K562 (cell line): Measurements from ENCODE around the gene CCDC60.

Experiments used
- BACH1 ChIP-seq: fragments of 200-800 bp; sonication (Bioruptor generic); IDR thresholded peaks from 2 replicates; pipeline ENCODE4 v1.6.1; 2016; ENCODE audit warnings: missing genetic modification characterization, missing compliant biosample characterization
- E2F6 ChIP-seq, 2 experiments: IDR thresholded peaks; 2 replicates each; pipeline ENCODE4 v1.6.1; 2011; ENCODE audit warnings: borderline replicate concordance in 1 of 2, control low read depth in 1 of 2, low read depth in 1 of 2, low read length in 1 of 2, mild to moderate bottlenecking in 1 of 2, mixed read lengths in 1 of 2, moderate library complexity in 1 of 2; ENCODE audit not compliant: insufficient read depth in 1 of 2, insufficient read length in 1 of 2, poor library complexity in 1 of 2, severe bottlenecking in 1 of 2; ENCODE audit errors: extremely low read depth in 1 of 2
- MGA ChIP-seq: fragments of 450-650 bp; IDR thresholded peaks from 2 replicates; pipeline ENCODE4 v1.6.1; 2016; ENCODE audit warnings: mild to moderate bottlenecking, moderate library complexity
- POLR2A ChIP-seq: fragments of 450-650 bp; conservative IDR thresholded peaks from 2 replicates; pipeline ENCODE4 v1.6.1; 2016
- POLR2AphosphoS5 ChIP-seq: IDR thresholded peaks from 2 replicates; pipeline ENCODE4 v1.6.1; 2011; ENCODE audit warnings: mild to moderate bottlenecking, low read depth, low read length, moderate library complexity; ENCODE audit not compliant: control insufficient read depth, insufficient read depth
- ZBED1 ChIP-seq: IDR thresholded peaks from 2 replicates; pipeline ENCODE4 v1.6.1; 2014
- ZNF354B ChIP-seq: fragments of 250-450 bp; sonication (Bioruptor Pico); IDR thresholded peaks from 2 replicates; pipeline ENCODE4 v1.4.0; 2020

- TF ChIP-seq ZNF354B (CRISPR knock-in tag) (no peak), E2F6 (IDR thresholded peaks at IDR 0.05; ENCODE audit: borderline replicate concordance in 1 of 2, extremely low read depth in 1 of 2, insufficient read depth in 1 of 2, insufficient read length in 1 of 2, low read depth in 1 of 2, low read length in 1 of 2, poor library complexity in 1 of 2, severe bottlenecking in 1 of 2) (no peak), POLR2AphosphoS5 (no peak), MGA (no peak), BACH1 (tag) (no peak), ZBED1 (no peak), POLR2A (no peak)
Observed at GRCh38 chr12:119446459-119446858, 111.9 kb downstream of the CCDC60 start.
